GM12873 (cell line): Measurements from ENCODE around the gene POSTN.

Experiments used
- CTCF ChIP-seq: IDR thresholded peaks from 2 replicates; pipeline ENCODE4 v1.5.1; 2012; ENCODE audit warnings: low read depth, mild to moderate bottlenecking, moderate library complexity, low read length, control low read depth; ENCODE audit not compliant: insufficient read depth; ENCODE audit errors: missing control alignments

The POSTN gene

GRCh38 chr13:37576601-37577000, 22.0 kb downstream of the POSTN start:
- no peak for TF ChIP-seq CTCF

- TF ChIP-seq CTCF, result no peak
Measured at GRCh38 chr13:37565425-37565824, 33.1 kb downstream of the POSTN start.

GRCh38 chr13:37561031-37561430, 37.5 kb downstream of the POSTN start:
- TF ChIP-seq CTCF, result no peak

- no peak for TF ChIP-seq CTCF
Measured at GRCh38 chr13:37560526-37560925, 38.0 kb downstream of the POSTN start.

- TF ChIP-seq CTCF, result no peak
Measured at GRCh38 chr13:37546087-37546486, 52.5 kb downstream of the POSTN start.

- no peak for TF ChIP-seq CTCF
Measured at GRCh38 chr13:37544995-37545394, 53.6 kb downstream of the POSTN start.

GRCh38 chr13:37539976-37540605, 58.5 kb downstream of the POSTN start:
- TF ChIP-seq CTCF, result no peak
